PFSK-1 (cell line): Measurements from ENCODE around the gene SLC29A4.

Source experiments
- POLR2AphosphoS5 ChIP-seq: IDR thresholded peaks from 2 replicates; pipeline ENCODE4 v1.6.1; 2012; ENCODE audit warnings: low read depth, mild to moderate bottlenecking, control low read depth, low read length, moderate library complexity
- TAF1 ChIP-seq: IDR thresholded peaks from 2 replicates; pipeline ENCODE4 v1.6.1; 2012; ENCODE audit warnings: low read length, control low read depth, borderline replicate concordance; ENCODE audit not compliant: insufficient read depth
- TF ChIP-seq, protein P1 (sequence below), 2 experiments: IDR thresholded peaks; 2 replicates each; pipeline versions ENCODE4 v1.6.1 to v1.8.0; 2011 to 2012; ENCODE audit warnings: low read depth in 2 of 2, low read length in 2 of 2, control low read depth in 1 of 2, inconsistent platforms in 1 of 2, mild to moderate bottlenecking in 1 of 2, moderate library complexity in 1 of 2; ENCODE audit not compliant: insufficient read depth in 1 of 2

DNA sequence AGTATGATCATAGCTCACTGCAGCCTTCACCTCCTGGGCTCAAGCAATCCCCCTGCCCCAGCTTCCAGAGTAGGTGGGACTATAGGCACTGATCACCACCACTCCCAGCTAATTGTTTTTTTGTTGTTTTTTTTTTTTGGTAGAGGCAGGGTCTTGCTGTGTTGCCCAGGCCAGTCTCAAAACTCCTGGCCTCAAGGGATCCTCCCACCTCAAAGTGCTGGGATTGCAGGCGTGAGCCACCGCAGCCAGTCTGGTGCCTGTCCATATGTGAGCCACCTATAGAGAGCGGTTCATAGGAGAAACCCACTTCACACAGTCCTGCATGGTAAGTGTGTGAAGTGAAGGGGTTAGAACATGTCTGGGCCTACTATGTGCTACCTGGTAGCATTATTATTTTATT is 47.5 kb downstream of the SLC29A4 start:
- TF ChIP-seq, protein P1, sequence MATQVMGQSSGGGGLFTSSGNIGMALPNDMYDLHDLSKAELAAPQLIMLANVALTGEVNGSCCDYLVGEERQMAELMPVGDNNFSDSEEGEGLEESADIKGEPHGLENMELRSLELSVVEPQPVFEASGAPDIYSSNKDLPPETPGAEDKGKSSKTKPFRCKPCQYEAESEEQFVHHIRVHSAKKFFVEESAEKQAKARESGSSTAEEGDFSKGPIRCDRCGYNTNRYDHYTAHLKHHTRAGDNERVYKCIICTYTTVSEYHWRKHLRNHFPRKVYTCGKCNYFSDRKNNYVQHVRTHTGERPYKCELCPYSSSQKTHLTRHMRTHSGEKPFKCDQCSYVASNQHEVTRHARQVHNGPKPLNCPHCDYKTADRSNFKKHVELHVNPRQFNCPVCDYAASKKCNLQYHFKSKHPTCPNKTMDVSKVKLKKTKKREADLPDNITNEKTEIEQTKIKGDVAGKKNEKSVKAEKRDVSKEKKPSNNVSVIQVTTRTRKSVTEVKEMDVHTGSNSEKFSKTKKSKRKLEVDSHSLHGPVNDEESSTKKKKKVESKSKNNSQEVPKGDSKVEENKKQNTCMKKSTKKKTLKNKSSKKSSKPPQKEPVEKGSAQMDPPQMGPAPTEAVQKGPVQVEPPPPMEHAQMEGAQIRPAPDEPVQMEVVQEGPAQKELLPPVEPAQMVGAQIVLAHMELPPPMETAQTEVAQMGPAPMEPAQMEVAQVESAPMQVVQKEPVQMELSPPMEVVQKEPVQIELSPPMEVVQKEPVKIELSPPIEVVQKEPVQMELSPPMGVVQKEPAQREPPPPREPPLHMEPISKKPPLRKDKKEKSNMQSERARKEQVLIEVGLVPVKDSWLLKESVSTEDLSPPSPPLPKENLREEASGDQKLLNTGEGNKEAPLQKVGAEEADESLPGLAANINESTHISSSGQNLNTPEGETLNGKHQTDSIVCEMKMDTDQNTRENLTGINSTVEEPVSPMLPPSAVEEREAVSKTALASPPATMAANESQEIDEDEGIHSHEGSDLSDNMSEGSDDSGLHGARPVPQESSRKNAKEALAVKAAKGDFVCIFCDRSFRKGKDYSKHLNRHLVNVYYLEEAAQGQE (IDR thresholded peaks at IDR 0.05; ENCODE audit: insufficient read depth in 1 of 2, low read depth in 2 of 2, low read length in 2 of 2), result no peak
- no peak for TF ChIP-seq POLR2AphosphoS5
- TF ChIP-seq TAF1, result no peak
